T-cell (primary cell): Measurements from ENCODE around the gene CCDC97. TPM values are rescaled to one million over a fixed set of nuclear protein-coding genes. Genes with fewer than 3 reads are reported as not detected.
A peak's percentile ranks its signal among the peaks of the same experiment; 100 is the strongest.
"Not testable (repeated sequence)": the region's sequence is repeated elsewhere in the genome, so short reads cannot be mapped to it uniquely, and the experiment has no call there.

Source experiments
- ATAC-seq, 4 experiments: fragments of 200-7000 bp in 3 of 4; fragments of 150-1000 bp in 1 of 4; cut with Tn5 transposase; replicated peaks in 1 of 4; 1 replicate in 3 of 4; 2 replicates in 1 of 4; pipeline ENCODE4 v1.10.0; 2021; ENCODE audit warnings: moderate library complexity in 3 of 4, mild to moderate bottlenecking in 2 of 4, moderate number of reproducible peaks in 1 of 4
- CTCF ChIA-PET, 2 donors: fragments of 300-600 bp; sonication (Branson Sonifier 250); formaldehyde crosslinking; loops; one replicate each; lab custom pipeline; 2022; ENCODE audit warnings: antibody characterized with exemption in 2 of 2; lab: Charles Lee
- POLR2A ChIA-PET, 2 donors: fragments of 300-600 bp; sonication (Branson Sonifier 250); formaldehyde crosslinking; loops; one replicate each; lab custom pipeline; 2022; ENCODE audit warnings: antibody characterized with exemption in 2 of 2; lab: Charles Lee
- DNase-seq, 35 experiments: peaks; one replicate each; pipeline versions ENCODE4 v3.0.0 to v3.0.0-alpha.2; 2013 to 2023
- H3K27ac ChIP-seq: one replicate; pipeline ENCODE4 v1.5.1; 2013; ENCODE audit warnings: low read length
- H3K27me3 ChIP-seq, 2 experiments: replicated peaks in 1 of 2; 1 replicate in 1 of 2; 2 replicates in 1 of 2; pipeline versions ENCODE4 v1.6.1 to v1.7.0; 2013; ENCODE audit warnings: low read length in 1 of 2, mixed read lengths in 1 of 2; ENCODE audit not compliant: control insufficient read depth in 2 of 2, insufficient read depth in 2 of 2; ENCODE audit errors: extremely low read depth in 1 of 2
- H3K36me3 ChIP-seq, 2 donors: 1 replicate in 1 of 2; 2 replicates in 1 of 2; pipeline versions ENCODE4 v1.6.1 to v1.7.0; 2013; ENCODE audit warnings: low read length in 1 of 2; ENCODE audit not compliant: control insufficient read depth in 2 of 2, insufficient read depth in 1 of 2; ENCODE audit errors: extremely low read depth in 1 of 2
- H3K4me1 ChIP-seq, 2 experiments: 1 replicate in 1 of 2; 2 replicates in 1 of 2; pipeline versions ENCODE4 v1.6.1 to v1.7.0; 2013; ENCODE audit warnings: low read length in 2 of 2, mixed read lengths in 1 of 2; ENCODE audit not compliant: insufficient read depth in 2 of 2, control insufficient read depth in 1 of 2; ENCODE audit errors: extremely low read depth in 1 of 2
- H3K4me3 ChIP-seq, 2 donors: 1 replicate in 1 of 2; 2 replicates in 1 of 2; pipeline versions ENCODE4 v1.5.1 to v1.7.0; 2013; ENCODE audit warnings: mild to moderate bottlenecking in 2 of 2, low read length in 1 of 2, moderate library complexity in 1 of 2; ENCODE audit not compliant: control insufficient read depth in 1 of 2; ENCODE audit errors: extremely low read depth in 1 of 2
- H3K9me3 ChIP-seq: 2 replicates; pipeline ENCODE4 v1.7.0; 2013
- H3K27ac Mint-ChIP-seq, 2 donors: one replicate each; pipeline ENCODE4 v1.8.0; 2020 to 2021; ENCODE audit warnings: mild to moderate bottlenecking in 2 of 2, mixed read lengths in 2 of 2
- H3K27me3 Mint-ChIP-seq, 2 donors: one replicate each; pipeline ENCODE4 v1.8.0; 2021 to 2022; ENCODE audit warnings: mixed read lengths in 2 of 2
- H3K36me3 Mint-ChIP-seq: one replicate; pipeline ENCODE4 v1.8.0; 2021; ENCODE audit warnings: mixed read lengths
- H3K4me1 Mint-ChIP-seq, 3 donors: one replicate each; pipeline ENCODE4 v1.8.0; 2020 to 2022; ENCODE audit warnings: mixed read lengths in 3 of 3, mild to moderate bottlenecking in 1 of 3
- H3K4me3 Mint-ChIP-seq, 3 donors: one replicate each; pipeline ENCODE4 v1.8.0; 2020 to 2022; ENCODE audit warnings: mild to moderate bottlenecking in 3 of 3, mixed read lengths in 3 of 3, moderate library complexity in 3 of 3
- H3K9me3 Mint-ChIP-seq, 3 donors: one replicate each; pipeline ENCODE4 v1.8.0; 2020 to 2022; ENCODE audit warnings: mixed read lengths in 3 of 3
- WGBS: methylation state at CpG from one replicate; pipeline ENCODE4 v1.1.5; 2013; ENCODE audit warnings: missing lambda C conversion rate; ENCODE audit not compliant: insufficient coverage; 5-methylcytosine and 5-hydroxymethylcytosine counted together
- total RNA-seq, 35 experiments: library from RNA in 6 of 35; stranded (reverse) in 6 of 35; fragments of 120-200 nt in 1 of 35; gene quantifications; one replicate each; pipeline versions ENCODE4 v1.2.1 to v1.2.4 and lab custom pipeline; 2013 to 2026

The CCDC97 gene
- total RNA-seq, 5 donors from 2014 or later (not counting 1 experiment from before 2014, with no cell fraction given) = 38.9 to 61.5 (median 55.1) TPM

GRCh38 chr19:41274802-41275201 is 35.2 kb upstream of the CCDC97 start:
- H3K27me3 ChIP-seq = no peaks in the 10 kb centered on the region
- Mint-ChIP-seq H3K4me3 (no peak overlapping the region), H3K27me3 (no peaks in the 10 kb centered on the region), H3K4me1 (peaks cover 7 to 17% (median 11%) of the 10 kb centered on the region in 3 donors), H3K9me3 (no peaks in the 10 kb centered on the region), H3K27ac (peak overlapping the region in 1 of 2 donors; percentile 11), H3K36me3 (peaks cover 67% of the 10 kb centered on the region)
- ChIA-PET CTCF (no interaction called here), POLR2A (interaction anchor here in 1 of 2 donors (0.5 kb wide), 1 partner anchor 9 kb away, joined by 4 read pairs; no protein-coding TSS in a partner anchor)
- H3K27ac ChIP-seq = no peak overlapping the region
- no peak for DNase-seq
- no peaks in the 10 kb centered on the region for H3K4me1 ChIP-seq
- no peak overlapping the region for H3K4me3 ChIP-seq
- H3K36me3 ChIP-seq = peaks cover 29 to 94% of the 10 kb centered on the region in 2 donors
- 98% methylated on average over 4 of the region's 5 CpGs for WGBS
- no peak for ATAC-seq
- H3K9me3 ChIP-seq = no peaks in the 10 kb centered on the region

- CTCF ChIA-PET = no interaction called here
- WGBS = 80% methylated on average over 1 of the region's 3 CpGs
- H3K4me3 Mint-ChIP-seq = no peak overlapping the region
- H3K9me3 Mint-ChIP-seq = no peaks in the 10 kb centered on the region
- ATAC-seq = no peak
- no peak overlapping the region for H3K27ac ChIP-seq
- H3K36me3 Mint-ChIP-seq = peaks cover 74% of the 10 kb centered on the region
- peaks cover 9 to 17% (median 13%) of the 10 kb centered on the region in 3 donors for H3K4me1 Mint-ChIP-seq
- H3K27me3 Mint-ChIP-seq = no peaks in the 10 kb centered on the region
- peaks cover 23 to 96% of the 10 kb centered on the region in 2 donors for H3K36me3 ChIP-seq
- H3K27ac Mint-ChIP-seq = no peak overlapping the region
- no peaks in the 10 kb centered on the region for H3K9me3 ChIP-seq
- POLR2A ChIA-PET = interaction anchor here (0.5 to 0.7 kb wide), 2 partner anchors 9 to 10 kb away, joined by 3 read pairs; no protein-coding TSS in a partner anchor
- H3K4me3 ChIP-seq = no peak overlapping the region
- H3K4me1 ChIP-seq = no peaks in the 10 kb centered on the region
- DNase-seq = no peak
- H3K27me3 ChIP-seq = no peaks in the 10 kb centered on the region
These were observed 33.7 kb upstream of the CCDC97 start for GRCh38 chr19:41276231-41276630.

- Histone ChIP-seq H3K4me1 (no peaks in the 10 kb centered on the region), H3K4me3 (no peak overlapping the region), H3K9me3 (no peaks in the 10 kb centered on the region), H3K27ac (no peak overlapping the region), H3K36me3 (peaks cover 7 to 94% of the 10 kb centered on the region in 2 donors), H3K27me3 (no peaks in the 10 kb centered on the region)
- no peak overlapping the region for H3K4me3 Mint-ChIP-seq
- ATAC-seq (no peak), DNase-seq (no peak)
- peaks cover 3 to 10% (median 9%) of the 10 kb centered on the region in 3 donors for H3K4me1 Mint-ChIP-seq
- H3K27me3 Mint-ChIP-seq = no peaks in the 10 kb centered on the region
- peaks cover 61% of the 10 kb centered on the region for H3K36me3 Mint-ChIP-seq
- ChIA-PET POLR2A (interaction anchor here in 1 of 2 donors (0.7 kb wide), 1 partner anchor 10 kb away, joined by 3 read pairs; no protein-coding TSS in a partner anchor), CTCF (interaction anchor here in 1 of 2 donors (0.5 kb wide), 1 partner anchor 74 kb away, joined by 13 read pairs; no protein-coding TSS in a partner anchor)
- no CpG with 5 or more reads among the region's 2 CpGs for WGBS
- H3K9me3 Mint-ChIP-seq = no peaks in the 10 kb centered on the region
- no peak overlapping the region for H3K27ac Mint-ChIP-seq
These were observed 31.5 kb upstream of the CCDC97 start for GRCh38 chr19:41278478-41278877.

- peaks cover 9 to 14% (median 12%) of the 10 kb centered on the region in 3 donors for H3K4me1 Mint-ChIP-seq
- no peaks in the 10 kb centered on the region for H3K27me3 Mint-ChIP-seq
- H3K4me3 ChIP-seq = no peak overlapping the region
- no peaks in the 10 kb centered on the region for H3K27me3 ChIP-seq
- no peaks in the 10 kb centered on the region for H3K9me3 Mint-ChIP-seq
- peak in 1 of 35 experiments; percentile 32 for DNase-seq
- ChIA-PET POLR2A (interaction anchor here in 1 of 2 donors (0.9 kb wide), 1 partner anchor 14 kb away, joined by 11 read pairs; no protein-coding TSS in a partner anchor), CTCF (interaction anchor here (0.6 to 1.6 kb wide), 2 partner anchors 20 to 147 kb away, joined by 4 to 6 read pairs; no protein-coding TSS in a partner anchor)
- no peaks in the 10 kb centered on the region for H3K4me1 ChIP-seq
- no peak overlapping the region for H3K4me3 Mint-ChIP-seq
- peaks cover 11 to 73% of the 10 kb centered on the region in 2 donors for H3K36me3 ChIP-seq
- ATAC-seq = peak in 3 of 4 experiments; percentile 41 to 53 (median 48)
- no peaks in the 10 kb centered on the region for H3K9me3 ChIP-seq
- WGBS = no CpG with 5 or more reads among the region's 3 CpGs
- H3K27ac Mint-ChIP-seq = peak overlapping the region; percentile 57 to 61
- peaks cover 43% of the 10 kb centered on the region for H3K36me3 Mint-ChIP-seq
- H3K27ac ChIP-seq = no peak overlapping the region
These were observed 21.1 kb upstream of the CCDC97 start for GRCh38 chr19:41288673-41289530.

GRCh38 chr19:41289814-41290213 is 20.2 kb upstream of the CCDC97 start:
- ATAC-seq, H3K4me3 Mint-ChIP-seq, H3K27ac Mint-ChIP-seq, H3K27me3 ChIP-seq, H3K27me3 Mint-ChIP-seq, H3K9me3 Mint-ChIP-seq, H3K9me3 ChIP-seq, H3K4me3 ChIP-seq, H3K27ac ChIP-seq, POLR2A ChIA-PET, H3K4me1 ChIP-seq, DNase-seq: not testable (repeated sequence)
- H3K36me3 Mint-ChIP-seq = peaks cover 47% of the 10 kb centered on the region
- CTCF ChIA-PET = interaction anchor here in 1 of 2 donors (1.0 kb wide), 1 partner anchor 24 kb away, joined by 3 read pairs; no protein-coding TSS in a partner anchor
- 96% methylated on average over 4 of the region's 8 CpGs for WGBS
- H3K4me1 Mint-ChIP-seq = peaks cover 16 to 19% (median 17%) of the 10 kb centered on the region in 3 donors
- H3K36me3 ChIP-seq = peaks cover 13 to 75% of the 10 kb centered on the region in 2 donors

GRCh38 chr19:41294393-41294792 is 15.6 kb upstream of the CCDC97 start:
- H3K36me3 Mint-ChIP-seq = peaks cover 73% of the 10 kb centered on the region

More at GRCh38 chr19:41294393-41294792, 15.6 kb upstream of the CCDC97 start:
- POLR2A ChIA-PET = interaction anchor here (0.5 to 1.2 kb wide), 2 partner anchors 8 to 40 kb away, joined by 4 read pairs; no protein-coding TSS in a partner anchor
- no peaks in the 10 kb centered on the region for H3K9me3 ChIP-seq
- DNase-seq (no peak), ATAC-seq (no peak)
- 99% methylated on average over 9 of the region's 10 CpGs for WGBS
- Mint-ChIP-seq H3K9me3 (no peaks in the 10 kb centered on the region), H3K4me1 (peaks cover 53 to 55% (median 53%) of the 10 kb centered on the region in 3 donors), H3K27me3 (no peaks in the 10 kb centered on the region), H3K4me3 (no peak overlapping the region), H3K27ac (peak overlapping the region; percentile 55 to 69)
- no peaks in the 10 kb centered on the region for H3K27me3 ChIP-seq
- peaks cover 8 to 35% of the 10 kb centered on the region in 2 experiments for H3K4me1 ChIP-seq
- no peak overlapping the region for H3K4me3 ChIP-seq
- peaks cover 18 to 89% of the 10 kb centered on the region in 2 donors for H3K36me3 ChIP-seq
- H3K27ac ChIP-seq = no peak overlapping the region
- CTCF ChIA-PET = no interaction called here
